ENCODE data around the gene SLC2A13.
"Not testable (repeated sequence)": the region's sequence is repeated elsewhere in the genome, so short reads cannot be mapped to it uniquely, and the experiment has no call there.

GRCh38 chr12:39922598-39922997 lies 183.3 kb downstream of the SLC2A13 start:
- TF ChIP-seq, protein P1, sequence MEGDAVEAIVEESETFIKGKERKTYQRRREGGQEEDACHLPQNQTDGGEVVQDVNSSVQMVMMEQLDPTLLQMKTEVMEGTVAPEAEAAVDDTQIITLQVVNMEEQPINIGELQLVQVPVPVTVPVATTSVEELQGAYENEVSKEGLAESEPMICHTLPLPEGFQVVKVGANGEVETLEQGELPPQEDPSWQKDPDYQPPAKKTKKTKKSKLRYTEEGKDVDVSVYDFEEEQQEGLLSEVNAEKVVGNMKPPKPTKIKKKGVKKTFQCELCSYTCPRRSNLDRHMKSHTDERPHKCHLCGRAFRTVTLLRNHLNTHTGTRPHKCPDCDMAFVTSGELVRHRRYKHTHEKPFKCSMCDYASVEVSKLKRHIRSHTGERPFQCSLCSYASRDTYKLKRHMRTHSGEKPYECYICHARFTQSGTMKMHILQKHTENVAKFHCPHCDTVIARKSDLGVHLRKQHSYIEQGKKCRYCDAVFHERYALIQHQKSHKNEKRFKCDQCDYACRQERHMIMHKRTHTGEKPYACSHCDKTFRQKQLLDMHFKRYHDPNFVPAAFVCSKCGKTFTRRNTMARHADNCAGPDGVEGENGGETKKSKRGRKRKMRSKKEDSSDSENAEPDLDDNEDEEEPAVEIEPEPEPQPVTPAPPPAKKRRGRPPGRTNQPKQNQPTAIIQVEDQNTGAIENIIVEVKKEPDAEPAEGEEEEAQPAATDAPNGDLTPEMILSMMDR (IDR thresholded peaks at IDR 0.05 in 4 of 5, conservative IDR thresholded peaks at IDR 0.05 in 1 of 5), result not testable (repeated sequence)
- TF ChIP-seq POLR2A (IDR thresholded peaks at IDR 0.05), result not testable (repeated sequence)
